Liver (tissue), 3 donors: ENCODE measurements around the gene SYT2.

ENCODE experiments used
- ATF3 ChIP-seq: IDR thresholded peaks from 2 replicates; pipeline ENCODE4 v1.6.1; 2016; ENCODE audit warnings: antibody characterized with exemption
- CTCF ChIP-seq: fragments of 150-350 bp; IDR thresholded peaks from 2 replicates; pipeline ENCODE4 v1.5.1; 2017; ENCODE audit warnings: improper control_type of control experiment, low read depth, low read length; ENCODE audit not compliant: missing input control
- EGR1 ChIP-seq, 2 donors: IDR thresholded peaks; 2 replicates each; pipeline ENCODE4 v1.6.1; 2016 to 2018; ENCODE audit warnings: antibody characterized with exemption in 2 of 2, low read depth in 2 of 2
- GABPA ChIP-seq, 2 donors: IDR thresholded peaks in 1 of 2; conservative IDR thresholded peaks in 1 of 2; 2 replicates each; pipeline ENCODE4 v1.6.1; 2016; ENCODE audit warnings: antibody characterized with exemption in 2 of 2, mild to moderate bottlenecking in 1 of 2, moderate library complexity in 1 of 2
- HNF4A ChIP-seq, 2 donors: conservative IDR thresholded peaks; 2 replicates each; pipeline ENCODE4 v1.6.1; 2016; ENCODE audit warnings: antibody characterized with exemption in 2 of 2, mild to moderate bottlenecking in 2 of 2
- HNF4G ChIP-seq: IDR thresholded peaks from 2 replicates; pipeline ENCODE4 v1.6.1; 2016; ENCODE audit warnings: antibody characterized with exemption
- MAX ChIP-seq: IDR thresholded peaks from 2 replicates; pipeline ENCODE4 v1.6.1; 2016; ENCODE audit warnings: antibody characterized with exemption
- RAD21 ChIP-seq, 2 donors: IDR thresholded peaks; 2 replicates each; pipeline ENCODE4 v1.6.1; 2016; ENCODE audit warnings: antibody characterized with exemption in 2 of 2, mild to moderate bottlenecking in 2 of 2
- SP1 ChIP-seq: IDR thresholded peaks from 2 replicates; pipeline ENCODE4 v1.6.1; 2018; ENCODE audit warnings: antibody characterized with exemption, mild to moderate bottlenecking
- TAF1 ChIP-seq: conservative IDR thresholded peaks from 2 replicates; pipeline ENCODE4 v1.6.1; 2016; ENCODE audit warnings: antibody characterized with exemption, mild to moderate bottlenecking
- YY1 ChIP-seq: IDR thresholded peaks from 2 replicates; pipeline ENCODE4 v1.6.1; 2016; ENCODE audit warnings: antibody characterized with exemption, mild to moderate bottlenecking
- TF ChIP-seq, protein P1 (sequence below): IDR thresholded peaks from 2 replicates; pipeline ENCODE4 v1.6.1; 2016; ENCODE audit warnings: antibody characterized with exemption, mild to moderate bottlenecking
- donor health status: healthy.
- donor health status: healthy.

- TF ChIP-seq CTCF: no peak
- TF ChIP-seq, protein P1, sequence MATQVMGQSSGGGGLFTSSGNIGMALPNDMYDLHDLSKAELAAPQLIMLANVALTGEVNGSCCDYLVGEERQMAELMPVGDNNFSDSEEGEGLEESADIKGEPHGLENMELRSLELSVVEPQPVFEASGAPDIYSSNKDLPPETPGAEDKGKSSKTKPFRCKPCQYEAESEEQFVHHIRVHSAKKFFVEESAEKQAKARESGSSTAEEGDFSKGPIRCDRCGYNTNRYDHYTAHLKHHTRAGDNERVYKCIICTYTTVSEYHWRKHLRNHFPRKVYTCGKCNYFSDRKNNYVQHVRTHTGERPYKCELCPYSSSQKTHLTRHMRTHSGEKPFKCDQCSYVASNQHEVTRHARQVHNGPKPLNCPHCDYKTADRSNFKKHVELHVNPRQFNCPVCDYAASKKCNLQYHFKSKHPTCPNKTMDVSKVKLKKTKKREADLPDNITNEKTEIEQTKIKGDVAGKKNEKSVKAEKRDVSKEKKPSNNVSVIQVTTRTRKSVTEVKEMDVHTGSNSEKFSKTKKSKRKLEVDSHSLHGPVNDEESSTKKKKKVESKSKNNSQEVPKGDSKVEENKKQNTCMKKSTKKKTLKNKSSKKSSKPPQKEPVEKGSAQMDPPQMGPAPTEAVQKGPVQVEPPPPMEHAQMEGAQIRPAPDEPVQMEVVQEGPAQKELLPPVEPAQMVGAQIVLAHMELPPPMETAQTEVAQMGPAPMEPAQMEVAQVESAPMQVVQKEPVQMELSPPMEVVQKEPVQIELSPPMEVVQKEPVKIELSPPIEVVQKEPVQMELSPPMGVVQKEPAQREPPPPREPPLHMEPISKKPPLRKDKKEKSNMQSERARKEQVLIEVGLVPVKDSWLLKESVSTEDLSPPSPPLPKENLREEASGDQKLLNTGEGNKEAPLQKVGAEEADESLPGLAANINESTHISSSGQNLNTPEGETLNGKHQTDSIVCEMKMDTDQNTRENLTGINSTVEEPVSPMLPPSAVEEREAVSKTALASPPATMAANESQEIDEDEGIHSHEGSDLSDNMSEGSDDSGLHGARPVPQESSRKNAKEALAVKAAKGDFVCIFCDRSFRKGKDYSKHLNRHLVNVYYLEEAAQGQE: no peak
- no peak for TF ChIP-seq TAF1
- no peak for TF ChIP-seq YY1
- no peak for TF ChIP-seq SP1
- TF ChIP-seq RAD21 (IDR thresholded peaks at IDR 0.05): no peak
- no peak for TF ChIP-seq HNF4A (conservative IDR thresholded peaks at IDR 0.05)
- no peak for TF ChIP-seq ATF3
- no peak for TF ChIP-seq EGR1 (IDR thresholded peaks at IDR 0.05; ENCODE audit: low read depth in 2 of 2)
- TF ChIP-seq HNF4G: no peak
- no peak for TF ChIP-seq MAX
- no peak for TF ChIP-seq GABPA (IDR thresholded peaks at IDR 0.05 in 1 of 2, conservative IDR thresholded peaks at IDR 0.05 in 1 of 2)
These were observed 32.8 kb downstream of the SYT2 start for GRCh38 chr1:202677433-202677832.
